ENCODE results near the gene DGAT2L6. TPM values are rescaled to one million over a fixed set of nuclear protein-coding genes. Genes with fewer than 3 reads are reported as not detected.
"Not testable (repeated sequence)": the region's sequence is repeated elsewhere in the genome, so short reads cannot be mapped to it uniquely, and the experiment has no call there.

DGAT2L6 gene
- total RNA-seq, 2 donors from 2014 or later: not detected

GRCh38 chrX:70175338-70175737 is 1.9 kb upstream of the DGAT2L6 start:
- intact Hi-C loops (cut with DNase I, micrococcal nuclease): no loop called here
- ATAC-seq (no peak), DNase-seq (no peak)

- intact Hi-C loops (cut with DNase I, micrococcal nuclease): no loop called here
- ATAC-seq (no peak), DNase-seq (no peak)
Observed at GRCh38 chrX:70183091-70183490, 5.8 kb downstream of the DGAT2L6 start.

GRCh38 chrX:70190225-70190624 is 12.9 kb downstream of the DGAT2L6 start:
- DNase-seq: no peak
- intact Hi-C loops (cut with DNase I, micrococcal nuclease): no loop called here
- no peak for ATAC-seq

- peak; percentile 30 to 60 for DNase-seq
- intact Hi-C loops (cut with DNase I, micrococcal nuclease): no loop called here
- ATAC-seq: peak; percentile 81
Observed at GRCh38 chrX:70196961-70197720, 19.9 kb downstream of the DGAT2L6 start.

GRCh38 chrX:70201732-70202131 is 24.4 kb downstream of the DGAT2L6 start:
- no peak for ATAC-seq
- DNase-seq: no peak
- intact Hi-C loops (cut with DNase I, micrococcal nuclease): no loop called here

GRCh38 chrX:70208479-70208878 is 31.2 kb downstream of the DGAT2L6 start:
- DNase-seq: no peak
- intact Hi-C loops (cut with DNase I, micrococcal nuclease): no loop called here
- ATAC-seq: no peak

- DNase-seq; ATAC-seq; intact Hi-C loops (cut with DNase I, micrococcal nuclease): not testable (repeated sequence)
Observed at GRCh38 chrX:70209570-70209969, 32.3 kb downstream of the DGAT2L6 start.

- DNase-seq: peak; percentile 30 to 33
- intact Hi-C loops (cut with DNase I, micrococcal nuclease): no loop called here
- ATAC-seq: peak; percentile 98
Observed at GRCh38 chrX:70219938-70220764, 42.9 kb downstream of the DGAT2L6 start.

- ATAC-seq (no peak), DNase-seq (no peak)
- intact Hi-C loops (cut with DNase I, micrococcal nuclease): no loop called here
Observed at GRCh38 chrX:70226048-70226447, 48.8 kb downstream of the DGAT2L6 start.

GRCh38 chrX:70226687-70227086 is 49.4 kb downstream of the DGAT2L6 start:
- DNase-seq: no peak
- ATAC-seq: no peak
- intact Hi-C loops (cut with DNase I, micrococcal nuclease): no loop called here

GRCh38 chrX:70231666-70232065 is 54.4 kb downstream of the DGAT2L6 start:
- ATAC-seq (no peak), DNase-seq (no peak)
- intact Hi-C loops (cut with DNase I, micrococcal nuclease): no loop called here

- DNase-seq: no peak
- intact Hi-C loops (cut with DNase I, micrococcal nuclease): no loop called here
- ATAC-seq: no peak
Observed at GRCh38 chrX:70234355-70234754, 57.1 kb downstream of the DGAT2L6 start, which contains the start of gene AWAT1. Gene AWAT1 (plus strand): TSS chrX:70234655. CDS start chrX:70234696, 41 bp downstream.

- ATAC-seq: no peak
- intact Hi-C loops (cut with DNase I, micrococcal nuclease): no loop called here
- no peak for DNase-seq
Observed at GRCh38 chrX:70240751-70241150, 63.5 kb downstream of the DGAT2L6 start.

- no peak for ATAC-seq
- no peak for DNase-seq
- intact Hi-C loops (cut with DNase I, micrococcal nuclease): no loop called here
Observed at GRCh38 chrX:70241501-70241900, 64.2 kb downstream of the DGAT2L6 start.

GRCh38 chrX:70243601-70244000 is 66.3 kb downstream of the DGAT2L6 start:
- DNase-seq; ATAC-seq; intact Hi-C loops (cut with DNase I, micrococcal nuclease): not testable (repeated sequence)

GRCh38 chrX:70244881-70245280 is 67.6 kb downstream of the DGAT2L6 start:
- no peak for DNase-seq
- intact Hi-C loops (cut with DNase I, micrococcal nuclease): no loop called here
- no peak for ATAC-seq

GRCh38 chrX:70247252-70247651 is 70.0 kb downstream of the DGAT2L6 start:
- DNase-seq (no peak), ATAC-seq (peak; percentile 32)
- intact Hi-C loops (cut with DNase I, micrococcal nuclease): no loop called here

GRCh38 chrX:70252491-70252890 is 75.2 kb downstream of the DGAT2L6 start:
- no peak for DNase-seq
- intact Hi-C loops (cut with DNase I, micrococcal nuclease): no loop called here
- no peak for ATAC-seq

GRCh38 chrX:70253377-70254062 is 76.2 kb downstream of the DGAT2L6 start:
- no peak for ATAC-seq
- intact Hi-C loops (cut with DNase I, micrococcal nuclease): no loop called here
- DNase-seq: no peak

- no peak for ATAC-seq
- intact Hi-C loops (cut with DNase I, micrococcal nuclease): no loop called here
- no peak for DNase-seq
Observed at GRCh38 chrX:70254063-70254400, 76.7 kb downstream of the DGAT2L6 start.

All from left colon (tissue), 2 donors.